Measurements from ENCODE around the gene SPATA21. TPM values are rescaled to one million over a fixed set of nuclear protein-coding genes. Genes with fewer than 3 reads are reported as not detected.

The SPATA21 gene
- total and polyA plus RNA-seq, 2 donors from 2014 or later, result not detected

DNA sequence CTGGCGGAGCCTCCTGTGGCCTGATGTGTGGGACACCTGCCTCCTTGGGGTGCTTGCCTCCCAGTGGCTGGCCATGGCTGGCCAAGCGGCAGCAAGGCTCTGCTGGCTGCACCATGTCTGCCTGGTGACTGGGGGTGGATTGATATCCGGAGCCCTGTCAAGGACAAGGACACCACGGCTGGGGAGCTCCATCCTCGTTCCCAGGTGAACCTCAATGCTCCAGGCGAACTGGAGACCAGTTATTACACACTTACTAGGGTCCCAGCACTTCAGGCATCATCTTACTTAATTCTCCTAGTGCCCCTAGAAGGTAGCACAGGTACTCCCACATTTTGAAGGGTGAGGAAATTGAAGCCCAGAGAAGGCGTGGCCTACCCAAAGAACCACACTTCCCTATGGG is 15.2 kb downstream of the SPATA21 start:
- FAIRE-seq, result no peak
- TF ChIP-seq, protein P1, sequence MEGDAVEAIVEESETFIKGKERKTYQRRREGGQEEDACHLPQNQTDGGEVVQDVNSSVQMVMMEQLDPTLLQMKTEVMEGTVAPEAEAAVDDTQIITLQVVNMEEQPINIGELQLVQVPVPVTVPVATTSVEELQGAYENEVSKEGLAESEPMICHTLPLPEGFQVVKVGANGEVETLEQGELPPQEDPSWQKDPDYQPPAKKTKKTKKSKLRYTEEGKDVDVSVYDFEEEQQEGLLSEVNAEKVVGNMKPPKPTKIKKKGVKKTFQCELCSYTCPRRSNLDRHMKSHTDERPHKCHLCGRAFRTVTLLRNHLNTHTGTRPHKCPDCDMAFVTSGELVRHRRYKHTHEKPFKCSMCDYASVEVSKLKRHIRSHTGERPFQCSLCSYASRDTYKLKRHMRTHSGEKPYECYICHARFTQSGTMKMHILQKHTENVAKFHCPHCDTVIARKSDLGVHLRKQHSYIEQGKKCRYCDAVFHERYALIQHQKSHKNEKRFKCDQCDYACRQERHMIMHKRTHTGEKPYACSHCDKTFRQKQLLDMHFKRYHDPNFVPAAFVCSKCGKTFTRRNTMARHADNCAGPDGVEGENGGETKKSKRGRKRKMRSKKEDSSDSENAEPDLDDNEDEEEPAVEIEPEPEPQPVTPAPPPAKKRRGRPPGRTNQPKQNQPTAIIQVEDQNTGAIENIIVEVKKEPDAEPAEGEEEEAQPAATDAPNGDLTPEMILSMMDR (IDR thresholded peaks at IDR 0.05; ENCODE audit: borderline replicate concordance, extremely low read depth, insufficient read depth), result no peak
- no peak overlapping the region for H3K9ac ChIP-seq (ENCODE audit: low read length in 3 of 3)
- H3K9me3 ChIP-seq (ENCODE audit: control insufficient read depth in 2 of 3, insufficient read depth in 1 of 3, low read length in 3 of 3), result no peaks in the 10 kb centered on the region
- no peaks in the 10 kb centered on the region for H3K4me1 ChIP-seq (ENCODE audit: control insufficient read depth in 2 of 3, insufficient read depth in 2 of 3, low read depth in 1 of 3, low read length in 3 of 3)
- intact Hi-C loops (cut with DNase I), result no loop called here
- DNase-seq, result no peak
- H3K27ac ChIP-seq (ENCODE audit: low read depth in 2 of 2, low read length in 2 of 2), result no peak overlapping the region
- H3K36me3 ChIP-seq (ENCODE audit: control insufficient read depth in 2 of 3, insufficient read depth in 3 of 3, low read length in 3 of 3), result no peaks in the 10 kb centered on the region
- H3K27me3 ChIP-seq (ENCODE audit: control insufficient read depth, insufficient read depth, low read length), result no peaks in the 10 kb centered on the region
- no peak overlapping the region for H3K4me3 ChIP-seq (ENCODE audit: low read length in 3 of 3)

DNA sequence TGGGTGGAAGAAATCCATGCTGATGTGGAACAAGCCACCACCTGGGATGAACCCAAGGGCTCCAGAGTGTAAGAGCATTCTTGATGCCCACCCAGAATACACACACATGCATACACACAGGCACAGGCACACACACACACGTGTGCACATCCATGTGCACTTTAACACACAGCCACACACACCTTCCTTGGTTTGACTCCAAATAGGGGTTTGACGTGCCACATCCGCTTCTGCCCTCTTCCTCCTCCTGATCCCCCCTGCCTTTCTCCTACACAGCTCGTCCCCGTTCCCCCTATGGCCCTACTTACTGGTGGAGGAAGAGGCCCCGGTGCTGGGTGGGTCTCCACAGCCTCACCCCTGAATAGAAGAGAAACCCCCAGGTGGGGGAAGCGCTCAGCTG is 16.0 kb downstream of the SPATA21 start:
- no peaks in the 10 kb centered on the region for H3K9me3 ChIP-seq (ENCODE audit: control insufficient read depth in 2 of 3, insufficient read depth in 1 of 3, low read length in 3 of 3)
- H3K36me3 ChIP-seq (ENCODE audit: control insufficient read depth in 2 of 3, insufficient read depth in 3 of 3, low read length in 3 of 3), result no peaks in the 10 kb centered on the region
- H3K27ac ChIP-seq (ENCODE audit: low read depth in 2 of 2, low read length in 2 of 2), result no peak overlapping the region
- no peaks in the 10 kb centered on the region for H3K27me3 ChIP-seq (ENCODE audit: control insufficient read depth, insufficient read depth, low read length)
- no peak for DNase-seq
- TF ChIP-seq, protein P1 (IDR thresholded peaks at IDR 0.05; ENCODE audit: borderline replicate concordance, extremely low read depth, insufficient read depth), result no peak
- no peak for FAIRE-seq
- H3K9ac ChIP-seq (ENCODE audit: low read length in 3 of 3), result no peak overlapping the region
- H3K4me1 ChIP-seq (ENCODE audit: control insufficient read depth in 2 of 3, insufficient read depth in 2 of 3, low read depth in 1 of 3, low read length in 3 of 3), result no peaks in the 10 kb centered on the region
- H3K4me3 ChIP-seq (ENCODE audit: low read length in 3 of 3), result no peak overlapping the region
- intact Hi-C loops (cut with DNase I), result no loop called here

DNA sequence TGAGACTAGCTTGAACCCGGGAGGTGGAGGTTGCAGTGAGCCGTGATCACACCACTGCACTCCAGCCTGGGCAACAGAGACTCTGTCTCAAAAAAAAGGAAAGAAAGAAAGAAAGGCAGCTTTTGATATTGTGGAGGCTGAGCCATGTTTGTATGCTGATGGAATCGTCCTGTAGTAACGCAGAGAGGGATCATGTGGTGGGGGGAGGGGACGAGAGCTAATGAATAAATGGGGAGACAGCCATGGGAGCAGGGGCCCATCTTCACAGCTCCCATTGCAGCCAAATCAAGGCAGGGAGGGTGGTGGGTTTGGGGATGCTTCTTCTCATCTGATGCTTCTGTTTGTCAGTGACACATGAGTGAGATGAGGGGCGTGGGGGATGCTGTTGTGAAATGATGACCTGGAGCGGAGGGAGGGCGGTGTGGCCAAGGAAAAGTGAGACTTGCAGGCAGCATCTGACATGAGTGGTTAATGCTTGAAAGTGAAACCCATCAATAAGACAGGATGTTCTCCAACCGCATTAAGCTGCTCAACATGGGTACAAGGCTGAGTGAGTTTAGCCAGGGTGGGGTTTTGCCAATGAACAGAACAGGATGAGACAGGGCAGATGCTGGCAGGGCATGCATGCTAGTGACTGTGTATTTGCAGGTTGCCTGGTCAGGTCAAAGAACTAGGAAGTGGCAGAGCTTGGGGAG is 16.7 kb downstream of the SPATA21 start:
- no peaks in the 10 kb centered on the region for H3K4me1 ChIP-seq (ENCODE audit: control insufficient read depth in 2 of 3, insufficient read depth in 2 of 3, low read depth in 1 of 3, low read length in 3 of 3)
- H3K4me3 ChIP-seq (ENCODE audit: low read length in 3 of 3), result no peak overlapping the region
- H3K27me3 ChIP-seq (ENCODE audit: control insufficient read depth, insufficient read depth, low read length), result no peaks in the 10 kb centered on the region
- H3K9ac ChIP-seq (ENCODE audit: low read length in 3 of 3), result no peak overlapping the region
- TF ChIP-seq, protein P1 (IDR thresholded peaks at IDR 0.05; ENCODE audit: borderline replicate concordance, extremely low read depth, insufficient read depth), result no peak
- FAIRE-seq (no peak), DNase-seq (peak in 2 of 5 donors; percentile 13 to 22)
- no peaks in the 10 kb centered on the region for H3K36me3 ChIP-seq (ENCODE audit: control insufficient read depth in 2 of 3, insufficient read depth in 3 of 3, low read length in 3 of 3)
- intact Hi-C loops (cut with DNase I), result no loop called here
- H3K9me3 ChIP-seq (ENCODE audit: control insufficient read depth in 2 of 3, insufficient read depth in 1 of 3, low read length in 3 of 3), result no peaks in the 10 kb centered on the region
- H3K27ac ChIP-seq (ENCODE audit: low read depth in 2 of 2, low read length in 2 of 2), result no peak overlapping the region
